Measurements from ENCODE around the gene MARCKSL1.

The MARCKSL1 gene

GRCh38 chr1:32345289-32345827 is 9.3 kb upstream of the MARCKSL1 start:
- Mint-ChIP-seq H3K4me3 (no peak overlapping the region), H3K36me3 (peaks cover 0 to 2% of the 10 kb centered on the region in 2 donors), H3K27me3 (no peaks in the 10 kb centered on the region), H3K27ac (no peak overlapping the region), H3K4me1 (peaks cover 23 to 24% of the 10 kb centered on the region in 2 donors), H3K9me3 (no peaks in the 10 kb centered on the region)
- no peak for ATAC-seq (replicated peaks)
- DNase-seq, result no peak

GRCh38 chr1:32342704-32343103 is 6.7 kb upstream of the MARCKSL1 start:
- no peaks in the 10 kb centered on the region for H3K27me3 Mint-ChIP-seq
- H3K9me3 Mint-ChIP-seq, result no peaks in the 10 kb centered on the region
- no peak for ATAC-seq (replicated peaks)

GRCh38 chr1:32341971-32342370 is 5.9 kb upstream of the MARCKSL1 start:
- Mint-ChIP-seq H3K27ac (no peak overlapping the region), H3K27me3 (no peaks in the 10 kb centered on the region), H3K36me3 (peaks cover 0 to 3% of the 10 kb centered on the region in 2 donors), H3K4me1 (peaks cover 35 to 39% of the 10 kb centered on the region in 2 donors), H3K4me3 (no peak overlapping the region), H3K9me3 (no peaks in the 10 kb centered on the region)
- no peak for ATAC-seq (replicated peaks)
- DNase-seq, result no peak

More at GRCh38 chr1:32342704-32343103, 6.7 kb upstream of the MARCKSL1 start:
- H3K4me3 Mint-ChIP-seq, result no peak overlapping the region
- H3K36me3 Mint-ChIP-seq, result peaks cover 0 to 3% of the 10 kb centered on the region in 2 donors
- no peak overlapping the region for H3K27ac Mint-ChIP-seq
- peaks cover 28 to 36% of the 10 kb centered on the region in 2 donors for H3K4me1 Mint-ChIP-seq
- DNase-seq, result no peak

GRCh38 chr1:32341186-32341757 is 5.2 kb upstream of the MARCKSL1 start:
- Mint-ChIP-seq H3K27me3 (no peaks in the 10 kb centered on the region), H3K36me3 (peaks cover 0 to 3% of the 10 kb centered on the region in 2 donors), H3K4me3 (no peak overlapping the region), H3K27ac (no peak overlapping the region), H3K4me1 (peaks cover 40 to 42% of the 10 kb centered on the region in 2 donors), H3K9me3 (no peaks in the 10 kb centered on the region)
- DNase-seq (no peak), ATAC-seq (replicated peaks) (no peak)

- peaks cover 40 to 50% of the 10 kb centered on the region in 2 donors for H3K4me1 Mint-ChIP-seq
- ATAC-seq (replicated peaks), result peak; percentile 69 to 72
- H3K27ac Mint-ChIP-seq, result peak overlapping the region; percentile 93
- peaks cover 4 to 6% of the 10 kb centered on the region in 2 donors for H3K36me3 Mint-ChIP-seq
- no peaks in the 10 kb centered on the region for H3K9me3 Mint-ChIP-seq
- peak overlapping the region; percentile 37 to 55 for H3K4me3 Mint-ChIP-seq
- peak; percentile 71 for DNase-seq
- H3K27me3 Mint-ChIP-seq, result no peaks in the 10 kb centered on the region
These were observed 3.4 kb upstream of the MARCKSL1 start for GRCh38 chr1:32339363-32339978.

- H3K36me3 Mint-ChIP-seq, result peaks cover 4 to 13% of the 10 kb centered on the region in 2 donors
- ATAC-seq (replicated peaks) (no peak), DNase-seq (no peak)
- H3K27ac Mint-ChIP-seq, result peak overlapping the region; percentile 26
- no peaks in the 10 kb centered on the region for H3K9me3 Mint-ChIP-seq
- H3K27me3 Mint-ChIP-seq, result no peaks in the 10 kb centered on the region
- H3K4me3 Mint-ChIP-seq, result peak overlapping the region; percentile 65 to 71
- H3K4me1 Mint-ChIP-seq, result peaks cover 45 to 58% of the 10 kb centered on the region in 2 donors
These were observed 2.7 kb upstream of the MARCKSL1 start for GRCh38 chr1:32338637-32339145.

GRCh38 chr1:32337855-32338636 is 2.0 kb upstream of the MARCKSL1 start:
- Mint-ChIP-seq H3K4me1 (peaks cover 49 to 63% of the 10 kb centered on the region in 2 donors), H3K9me3 (no peaks in the 10 kb centered on the region), H3K36me3 (peaks cover 4 to 18% of the 10 kb centered on the region in 2 donors), H3K27me3 (no peaks in the 10 kb centered on the region), H3K27ac (peak overlapping the region; percentile 96), H3K4me3 (peak overlapping the region; percentile 71 to 72)
- ATAC-seq (replicated peaks) (peak; percentile 62 to 63), DNase-seq (peak; percentile 79)

GRCh38 chr1:32336963-32337675 is 1.1 kb upstream of the MARCKSL1 start:
- Mint-ChIP-seq H3K9me3 (no peaks in the 10 kb centered on the region), H3K4me3 (peak overlapping the region; percentile 71 to 72), H3K27ac (peak overlapping the region; percentile 96), H3K4me1 (peaks cover 47 to 70% of the 10 kb centered on the region in 2 donors), H3K27me3 (no peaks in the 10 kb centered on the region), H3K36me3 (peaks cover 6 to 24% of the 10 kb centered on the region in 2 donors)
- peak; percentile 84 for DNase-seq
- peak; percentile 61 to 63 for ATAC-seq (replicated peaks)

- Mint-ChIP-seq H3K27me3 (no peaks in the 10 kb centered on the region), H3K4me1 (peaks cover 47 to 75% of the 10 kb centered on the region in 2 donors), H3K27ac (peak overlapping the region; percentile 96), H3K36me3 (peaks cover 10 to 30% of the 10 kb centered on the region in 2 donors), H3K4me3 (peak overlapping the region; percentile 71 to 72), H3K9me3 (no peaks in the 10 kb centered on the region)
- peak; percentile 30 for DNase-seq
- peak; percentile 0 for ATAC-seq (replicated peaks)
These were observed 529 bp upstream of the MARCKSL1 start for GRCh38 chr1:32336591-32336932.

- peak overlapping the region; percentile 88 to 93 for H3K4me3 Mint-ChIP-seq
- peaks cover 49 to 85% of the 10 kb centered on the region in 2 donors for H3K4me1 Mint-ChIP-seq
- ATAC-seq (replicated peaks), result no peak
These were observed 571 bp downstream of the MARCKSL1 start for GRCh38 chr1:32335535-32335789.

GRCh38 chr1:32334864-32335534 is 1.0 kb downstream of the MARCKSL1 start:
- DNase-seq (peak; percentile 45), ATAC-seq (replicated peaks) (peak; percentile 8 to 13)
- Mint-ChIP-seq H3K4me3 (peak overlapping the region; percentile 88 to 93), H3K4me1 (peaks cover 48 to 83% of the 10 kb centered on the region in 2 donors), H3K27me3 (no peaks in the 10 kb centered on the region), H3K27ac (peak overlapping the region; percentile 92), H3K9me3 (no peaks in the 10 kb centered on the region), H3K36me3 (peaks cover 22 to 44% of the 10 kb centered on the region in 2 donors)

More at GRCh38 chr1:32335535-32335789, 571 bp downstream of the MARCKSL1 start:
- peaks cover 21 to 41% of the 10 kb centered on the region in 2 donors for H3K36me3 Mint-ChIP-seq
- no peaks in the 10 kb centered on the region for H3K9me3 Mint-ChIP-seq
- H3K27ac Mint-ChIP-seq, result no peak overlapping the region
- DNase-seq, result no peak
- no peaks in the 10 kb centered on the region for H3K27me3 Mint-ChIP-seq

- Mint-ChIP-seq H3K4me3 (peak overlapping the region; percentile 88 to 93), H3K27ac (peak overlapping the region; percentile 92), H3K27me3 (no peaks in the 10 kb centered on the region), H3K4me1 (peaks cover 46 to 83% of the 10 kb centered on the region in 2 donors), H3K9me3 (no peaks in the 10 kb centered on the region), H3K36me3 (peaks cover 28 to 50% of the 10 kb centered on the region in 2 donors)
- ATAC-seq (replicated peaks), result no peak
- no peak for DNase-seq
These were observed 1.7 kb downstream of the MARCKSL1 start for GRCh38 chr1:32334274-32334861.

Measured in stimulated activated naive B cell treated with anti-CD40 and anti-IgM and Interleukin-4, amounts not matched to agents 10 μg/mL and 1 μg/mL and 100 μg/mL, for 72 hours (primary cell).